Mononuclear cell (primary cell): ENCODE measurements around the gene SHLD2. TPM values are rescaled to one million over a fixed set of nuclear protein-coding genes. Genes with fewer than 3 reads are reported as not detected.
A peak's percentile ranks its signal among the peaks of the same experiment; 100 is the strongest.

Experiments
- H3K27me3 ChIP-seq: 2 replicates; pipeline ENCODE4 v1.6.0; 2011; ENCODE audit warnings: low read length, control low read depth; ENCODE audit not compliant: insufficient read depth
- H3K4me1 ChIP-seq: 2 replicates; pipeline ENCODE4 v1.5.1; 2011; ENCODE audit warnings: mild to moderate bottlenecking, low read length, control low read depth; ENCODE audit not compliant: insufficient read depth
- H3K4me3 ChIP-seq: 2 replicates; pipeline ENCODE4 v1.5.1; 2011; ENCODE audit warnings: mild to moderate bottlenecking, low read length, moderate library complexity
- H3K9me3 ChIP-seq: 2 replicates; pipeline ENCODE4 v1.5.1; 2011; ENCODE audit warnings: low read depth, mild to moderate bottlenecking, control low read depth, low read length
- total RNA-seq: library from RNA; depleted of rRNA; stranded (reverse); fragments of >200 nt; gene quantifications from one replicate; pipeline ENCODE4 v1.2.3, GENCODE V29; 2012

The SHLD2 gene, protein sequence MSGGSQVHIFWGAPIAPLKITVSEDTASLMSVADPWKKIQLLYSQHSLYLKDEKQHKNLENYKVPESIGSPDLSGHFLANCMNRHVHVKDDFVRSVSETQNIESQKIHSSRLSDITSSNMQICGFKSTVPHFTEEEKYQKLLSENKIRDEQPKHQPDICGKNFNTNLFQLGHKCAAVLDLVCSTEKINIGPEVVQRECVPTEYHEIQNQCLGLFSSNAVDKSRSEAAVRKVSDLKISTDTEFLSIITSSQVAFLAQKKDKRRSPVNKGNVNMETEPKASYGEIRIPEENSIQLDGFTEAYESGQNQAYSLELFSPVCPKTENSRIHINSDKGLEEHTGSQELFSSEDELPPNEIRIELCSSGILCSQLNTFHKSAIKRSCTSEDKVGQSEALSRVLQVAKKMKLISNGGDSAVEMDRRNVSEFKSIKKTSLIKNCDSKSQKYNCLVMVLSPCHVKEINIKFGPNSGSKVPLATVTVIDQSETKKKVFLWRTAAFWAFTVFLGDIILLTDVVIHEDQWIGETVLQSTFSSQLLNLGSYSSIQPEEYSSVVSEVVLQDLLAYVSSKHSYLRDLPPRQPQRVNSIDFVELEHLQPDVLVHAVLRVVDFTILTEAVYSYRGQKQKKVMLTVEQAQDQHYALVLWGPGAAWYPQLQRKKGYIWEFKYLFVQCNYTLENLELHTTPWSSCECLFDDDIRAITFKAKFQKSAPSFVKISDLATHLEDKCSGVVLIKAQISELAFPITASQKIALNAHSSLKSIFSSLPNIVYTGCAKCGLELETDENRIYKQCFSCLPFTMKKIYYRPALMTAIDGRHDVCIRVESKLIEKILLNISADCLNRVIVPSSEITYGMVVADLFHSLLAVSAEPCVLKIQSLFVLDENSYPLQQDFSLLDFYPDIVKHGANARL
- total RNA-seq = 30.9 TPM

- Histone ChIP-seq H3K27me3 (no peaks in the 10 kb centered on the region), H3K4me1 (peaks cover 28% of the 10 kb centered on the region), H3K9me3 (no peaks in the 10 kb centered on the region), H3K4me3 (peak within 1 kb of the TSS; percentile 66)
Observed at GRCh38 chr10:87094373-87095235, at the start of gene SHLD2, which contains the start of gene GLUD1. Gene SHLD2 (plus strand): TSS chr10:87095206. CDS start chr10:87151355, 56,149 bp downstream. Gene GLUD1 (minus strand): TSS chr10:87094843. CDS start chr10:87094769, 74 bp downstream.

- H3K4me1 ChIP-seq = no peaks in the 10 kb centered on the region
- H3K27me3 ChIP-seq = no peaks in the 10 kb centered on the region
- no peaks in the 10 kb centered on the region for H3K9me3 ChIP-seq
- no peak overlapping the region for H3K4me3 ChIP-seq
Observed at GRCh38 chr10:87045434-87045938, 49.5 kb upstream of the SHLD2 start.

- Histone ChIP-seq H3K27me3 (no peaks in the 10 kb centered on the region), H3K4me3 (no peak overlapping the region), H3K4me1 (peaks cover 12% of the 10 kb centered on the region), H3K9me3 (no peaks in the 10 kb centered on the region)
Observed at GRCh38 chr10:87053111-87053510, 41.9 kb upstream of the SHLD2 start.

- peaks cover 12% of the 10 kb centered on the region for H3K4me1 ChIP-seq
- no peaks in the 10 kb centered on the region for H3K27me3 ChIP-seq
- no peaks in the 10 kb centered on the region for H3K9me3 ChIP-seq
- H3K4me3 ChIP-seq = no peak overlapping the region
Observed at GRCh38 chr10:87053577-87054181, 41.3 kb upstream of the SHLD2 start.

DNA sequence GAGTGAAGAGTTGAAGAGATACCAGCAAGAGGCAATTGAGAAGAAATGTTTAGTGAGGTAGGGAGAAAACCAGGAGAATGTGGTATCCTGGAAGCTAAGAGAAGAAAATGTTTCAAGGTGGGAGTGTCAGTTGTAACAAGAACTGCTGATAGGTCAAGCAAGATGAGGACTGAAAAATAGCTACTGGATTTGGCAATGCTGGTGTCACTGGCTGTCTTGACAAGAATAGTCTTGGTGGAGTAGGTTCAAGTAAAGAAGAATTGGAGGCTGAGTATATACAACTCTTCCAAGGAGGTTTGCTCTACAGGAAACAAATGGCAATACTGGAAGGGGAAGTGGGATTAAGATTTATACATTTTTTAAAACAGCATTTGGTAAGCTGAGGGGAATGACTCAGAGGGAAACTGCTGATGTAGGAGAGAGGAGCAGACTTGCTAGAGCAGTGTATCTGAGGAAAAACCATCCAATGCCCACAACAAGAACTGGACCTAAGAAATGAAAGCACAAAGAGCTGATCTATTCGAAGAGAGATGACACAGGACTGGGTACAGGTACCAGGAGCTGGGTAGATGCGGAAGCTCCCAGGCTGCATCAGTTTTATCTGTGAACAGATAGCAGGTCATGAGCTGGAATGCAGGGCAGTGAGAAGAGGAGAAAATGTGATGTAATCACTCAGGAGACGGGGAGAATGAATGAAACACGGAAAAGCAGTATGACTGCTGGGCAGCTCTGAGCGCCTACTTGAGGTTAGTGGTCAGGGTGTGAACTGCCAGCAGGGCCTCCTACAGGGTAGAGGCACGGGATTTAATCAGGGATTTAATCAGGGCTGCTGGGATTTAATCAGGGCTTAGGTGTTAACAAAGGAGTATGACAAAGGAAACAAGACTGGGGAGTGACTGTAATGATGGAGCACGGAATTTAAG, 40.4 kb upstream of the SHLD2 start:
- Histone ChIP-seq H3K4me3 (no peak overlapping the region), H3K27me3 (no peaks in the 10 kb centered on the region), H3K9me3 (no peaks in the 10 kb centered on the region), H3K4me1 (peaks cover 12% of the 10 kb centered on the region)

- peaks cover 12% of the 10 kb centered on the region for H3K4me1 ChIP-seq
- no peaks in the 10 kb centered on the region for H3K27me3 ChIP-seq
- no peaks in the 10 kb centered on the region for H3K9me3 ChIP-seq
- no peak overlapping the region for H3K4me3 ChIP-seq
Observed at GRCh38 chr10:87058171-87058570, 36.8 kb upstream of the SHLD2 start.

- Histone ChIP-seq H3K27me3 (no peaks in the 10 kb centered on the region), H3K4me1 (peaks cover 12% of the 10 kb centered on the region), H3K4me3 (no peak overlapping the region), H3K9me3 (no peaks in the 10 kb centered on the region)
Observed at GRCh38 chr10:87059401-87059800, 35.6 kb upstream of the SHLD2 start.

DNA sequence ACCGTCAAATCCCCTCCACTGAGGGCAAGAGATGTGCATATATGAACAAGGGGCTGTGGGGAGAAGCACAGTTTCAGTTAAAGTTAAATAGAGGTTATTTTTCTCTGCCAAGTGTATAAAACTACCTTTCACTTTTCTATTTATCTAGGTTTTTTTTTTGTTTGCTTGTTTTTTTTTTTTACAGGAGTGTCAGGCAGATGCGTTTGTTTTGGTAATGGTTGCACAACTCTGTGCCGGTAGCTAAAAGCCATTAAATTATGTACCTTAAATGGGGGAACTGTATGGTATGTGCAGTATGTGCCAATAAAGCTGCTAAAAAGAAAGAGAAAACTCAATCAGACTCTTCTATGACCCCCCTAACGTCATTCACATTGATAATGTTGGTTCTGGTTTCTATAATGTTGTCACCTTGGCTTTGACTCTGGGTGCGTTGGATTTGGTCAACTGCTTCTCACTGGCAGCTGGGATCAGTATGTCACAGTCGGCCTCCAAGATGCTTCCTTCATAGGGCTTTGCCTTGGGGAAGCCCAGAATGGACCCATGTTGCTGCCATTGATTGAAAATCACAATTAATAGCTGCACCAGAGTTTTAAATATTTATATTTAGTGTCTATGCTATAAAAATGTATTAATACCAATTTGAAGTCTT, 34.6 kb upstream of the SHLD2 start:
- Histone ChIP-seq H3K27me3 (no peaks in the 10 kb centered on the region), H3K4me3 (no peak overlapping the region), H3K9me3 (no peaks in the 10 kb centered on the region), H3K4me1 (peaks cover 2% of the 10 kb centered on the region)

DNA sequence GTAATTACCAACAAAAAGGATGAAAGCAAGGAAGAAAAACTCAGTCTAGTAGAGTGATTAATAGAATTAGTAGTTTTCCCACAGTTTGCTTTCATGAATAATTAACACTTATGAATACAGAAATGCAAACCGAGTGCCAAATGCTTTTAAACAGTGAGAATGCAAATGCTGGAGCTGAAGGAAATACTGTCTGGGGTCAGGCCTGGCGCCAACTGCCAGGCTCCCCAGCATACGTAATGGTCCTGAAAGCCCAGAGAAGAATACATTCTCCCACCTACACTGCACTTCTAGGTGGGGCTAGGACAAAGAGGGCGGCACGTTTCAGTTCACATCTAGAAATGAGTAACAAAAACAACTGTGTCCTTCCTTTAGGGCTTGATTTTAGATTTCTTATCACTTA, 30.4 kb upstream of the SHLD2 start:
- Histone ChIP-seq H3K27me3 (no peaks in the 10 kb centered on the region), H3K9me3 (no peaks in the 10 kb centered on the region), H3K4me3 (no peak overlapping the region), H3K4me1 (no peaks in the 10 kb centered on the region)

DNA sequence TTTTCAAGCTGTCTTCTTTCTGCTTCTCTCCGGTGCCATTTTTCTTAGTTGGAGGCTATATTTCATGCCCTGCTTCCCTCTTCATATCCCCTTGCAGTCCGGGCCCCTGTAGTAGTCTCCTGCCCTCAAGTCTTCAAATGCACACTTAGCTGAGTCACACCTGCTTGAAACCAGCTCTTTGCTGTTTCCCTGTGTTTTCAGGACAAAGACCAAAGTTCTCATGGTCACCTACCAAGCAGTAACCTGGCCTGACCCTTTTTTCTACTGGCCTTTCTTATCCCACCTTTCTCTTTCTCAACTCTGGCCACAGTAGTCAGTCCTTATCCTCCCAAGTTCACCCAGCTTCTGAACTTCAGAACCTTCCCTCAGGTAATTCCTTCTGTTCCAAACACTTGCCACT, 28.8 kb upstream of the SHLD2 start:
- Histone ChIP-seq H3K27me3 (no peaks in the 10 kb centered on the region), H3K9me3 (no peaks in the 10 kb centered on the region), H3K4me3 (no peak overlapping the region), H3K4me1 (no peaks in the 10 kb centered on the region)

DNA sequence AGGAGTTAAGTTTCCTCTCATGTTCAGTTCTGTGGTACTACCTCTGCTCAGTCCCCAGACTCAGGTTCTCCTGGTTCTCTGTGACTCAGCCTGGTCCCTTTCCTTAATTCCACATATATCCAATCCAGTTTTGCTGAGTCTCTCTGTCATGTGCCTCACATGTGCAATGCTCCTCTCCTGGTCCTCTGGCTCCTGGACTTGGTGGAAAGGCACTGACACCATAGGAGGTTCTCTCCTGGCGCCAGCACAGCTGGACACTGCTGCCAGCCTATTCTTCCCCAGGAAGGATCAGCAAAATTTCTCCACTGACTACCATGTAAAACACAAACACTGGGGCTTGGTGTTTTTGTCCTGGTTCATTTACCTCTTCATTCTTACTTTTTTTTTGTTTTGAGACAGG, 28.1 kb upstream of the SHLD2 start:
- no peaks in the 10 kb centered on the region for H3K9me3 ChIP-seq
- H3K4me3 ChIP-seq = no peak overlapping the region
- no peaks in the 10 kb centered on the region for H3K27me3 ChIP-seq
- no peaks in the 10 kb centered on the region for H3K4me1 ChIP-seq

- Histone ChIP-seq H3K4me1 (no peaks in the 10 kb centered on the region), H3K9me3 (no peaks in the 10 kb centered on the region), H3K27me3 (no peaks in the 10 kb centered on the region), H3K4me3 (no peak overlapping the region)
Observed at GRCh38 chr10:87068281-87068680, 26.7 kb upstream of the SHLD2 start.

DNA sequence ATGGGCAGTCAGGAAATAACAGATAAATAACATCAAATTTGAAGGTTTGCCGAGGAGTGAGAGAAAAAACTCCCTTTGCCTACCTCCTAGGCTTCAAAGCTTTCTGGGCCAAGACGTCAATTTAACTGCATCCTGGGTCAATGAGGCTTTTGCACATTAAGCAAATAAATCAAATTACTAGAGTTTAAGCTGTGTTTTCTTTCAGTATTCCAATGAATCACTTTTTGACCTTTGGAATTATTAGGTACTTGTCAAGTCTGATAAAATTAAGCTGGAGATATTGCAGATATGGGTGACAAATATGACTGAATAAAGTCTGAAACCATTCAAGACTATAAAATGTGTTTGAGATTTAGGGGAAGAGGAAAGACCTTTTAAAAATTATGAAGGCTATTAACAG, 22.6 kb upstream of the SHLD2 start:
- Histone ChIP-seq H3K4me3 (no peak overlapping the region), H3K27me3 (no peaks in the 10 kb centered on the region), H3K4me1 (no peaks in the 10 kb centered on the region), H3K9me3 (no peaks in the 10 kb centered on the region)
